GM18873 (cell line): ENCODE measurements around the gene ANTXR1.

ENCODE experiments used
- ATAC-seq: cut with Tn5 transposase; IDR thresholded peaks from one replicate; pipeline ENCODE4 v1.9.1; 2021; ENCODE audit warnings: mild to moderate bottlenecking, moderate library complexity, moderate number of reproducible peaks; ENCODE audit not compliant: unreplicated experiment, low FRiP score

The ANTXR1 gene

GRCh38 chr2:69175790-69176715 lies 163.1 kb downstream of the ANTXR1 start:
- no peak for ATAC-seq

- ATAC-seq: no peak
Observed at GRCh38 chr2:69177063-69177771, 164.2 kb downstream of the ANTXR1 start.

- ATAC-seq: no peak
Observed at GRCh38 chr2:69177785-69178636, 165.0 kb downstream of the ANTXR1 start.

- no peak for ATAC-seq
Observed at GRCh38 chr2:69178756-69179155, 165.8 kb downstream of the ANTXR1 start.

- no peak for ATAC-seq
Observed at GRCh38 chr2:69180227-69180626, 167.2 kb downstream of the ANTXR1 start.

GRCh38 chr2:69180974-69181373 lies 168.0 kb downstream of the ANTXR1 start:
- ATAC-seq: no peak

- no peak for ATAC-seq
Observed at GRCh38 chr2:69181806-69182427, 168.9 kb downstream of the ANTXR1 start.

GRCh38 chr2:69183659-69184058 lies 170.7 kb downstream of the ANTXR1 start:
- ATAC-seq: no peak

GRCh38 chr2:69184224-69184623 lies 171.2 kb downstream of the ANTXR1 start:
- no peak for ATAC-seq

GRCh38 chr2:69185807-69186206 lies 172.8 kb downstream of the ANTXR1 start:
- no peak for ATAC-seq

- ATAC-seq: no peak
Observed at GRCh38 chr2:69186614-69187013, 173.6 kb downstream of the ANTXR1 start.

- ATAC-seq: no peak
Observed at GRCh38 chr2:69188182-69188900, 175.4 kb downstream of the ANTXR1 start.

- ATAC-seq: no peak
Observed at GRCh38 chr2:69190743-69191404, 177.9 kb downstream of the ANTXR1 start.

GRCh38 chr2:69191634-69192033 lies 178.7 kb downstream of the ANTXR1 start:
- ATAC-seq: no peak

- ATAC-seq: no peak
Observed at GRCh38 chr2:69192176-69192945, 179.4 kb downstream of the ANTXR1 start.

- no peak for ATAC-seq
Observed at GRCh38 chr2:69195706-69196105, 182.7 kb downstream of the ANTXR1 start.

GRCh38 chr2:69196327-69197117 lies 183.5 kb downstream of the ANTXR1 start:
- ATAC-seq: no peak

GRCh38 chr2:69200107-69200520 lies 187.1 kb downstream of the ANTXR1 start:
- ATAC-seq: no peak
